ENCODE results near the gene ZPBP2. TPM values are rescaled to one million over a fixed set of nuclear protein-coding genes. Genes with fewer than 3 reads are reported as not detected.

ZPBP2 gene
- total RNA-seq, 1 experiment from 2014 or later = not detected

GRCh38 chr17:39834017-39834416, 34.0 kb upstream of the ZPBP2 start:
- Histone ChIP-seq H3K4me3 (replicated peaks in 1 of 2; ENCODE audit: low read depth in 1 of 2, low read length in 2 of 2) (no peak overlapping the region), H3K27ac (ENCODE audit: low read depth, low read length) (no peak overlapping the region), H3K36me3 (ENCODE audit: control insufficient read depth in 1 of 2, insufficient read depth in 2 of 2, low read length in 2 of 2) (no peaks in the 10 kb centered on the region), H3K4me1 (ENCODE audit: control insufficient read depth in 1 of 2, insufficient read depth in 2 of 2, low read length in 2 of 2) (no peaks in the 10 kb centered on the region), H3K79me2 (ENCODE audit: insufficient read depth, low read length) (no peaks in the 10 kb centered on the region), H3K9me3 (ENCODE audit: control insufficient read depth in 1 of 2, insufficient read depth in 1 of 2, low read depth in 1 of 2, low read length in 2 of 2) (0 out of 4 replicates have a peak, but pooled peaks cover 0 to 4% of the 10 kb centered on the region in 2 experiments), H3K4me2 (ENCODE audit: low read length) (no peak overlapping the region), H3K9ac (ENCODE audit: low read length) (no peak overlapping the region), H4K20me1 (ENCODE audit: insufficient read depth) (no peaks in the 10 kb centered on the region), H3K9me2 (ENCODE audit: insufficient read depth) (no peaks in the 10 kb centered on the region), H3K27me3 (ENCODE audit: insufficient read depth, low read length) (no peaks in the 10 kb centered on the region), H2AFZ (ENCODE audit: low read depth, low read length, poor library complexity, severe bottlenecking) (no peak overlapping the region)
- RAD21 ChIA-PET (ENCODE audit: low non-redundant PET in 1 of 2, low total read pairs in 2 of 2, uncharacterized antibody in 2 of 2, unreplicated experiment in 2 of 2) = no interaction called here
- BruUV-seq (replicated peaks) = no TSS peak
- DNase-seq (ENCODE audit: low read depth, low spot score) = no peak
- POLR2A ChIA-PET = no interaction called here
- no peak for ATAC-seq
- intact Hi-C loops (cut with micrococcal nuclease) = no loop called here
- CTCF ChIA-PET = no interaction called here
- TF ChIP-seq EZH2phosphoT487 (IDR thresholded peaks at IDR 0.05; ENCODE audit: borderline replicate concordance) = no peak
- TF ChIP-seq EGR1 (IDR thresholded peaks at IDR 0.05; ENCODE audit: low read depth) = no peak
- TF ChIP-seq CTCF (IDR thresholded peaks at IDR 0.05 in 2 of 3, conservative IDR thresholded peaks at IDR 0.05 in 1 of 3; ENCODE audit: borderline replicate concordance in 1 of 3, insufficient read depth in 1 of 3, low read depth in 2 of 3, low read length in 2 of 3) = no peak
- TF ChIP-seq SP1 (IDR thresholded peaks at IDR 0.05; ENCODE audit: low read depth) = no peak
- TF ChIP-seq JUND (IDR thresholded peaks at IDR 0.05) = no peak
- no peak for TF ChIP-seq ELF1 (IDR thresholded peaks at IDR 0.05; ENCODE audit: borderline replicate concordance, low read depth)
- no peak for TF ChIP-seq POLR2A (IDR thresholded peaks at IDR 0.05; ENCODE audit: borderline replicate concordance, extremely low read depth, insufficient read depth, insufficient read length)
- TF ChIP-seq CEBPB (IDR thresholded peaks at IDR 0.05; ENCODE audit: low read depth) = no peak
- no peak for TF ChIP-seq YY1 (IDR thresholded peaks at IDR 0.05; ENCODE audit: extremely low read depth, insufficient replicate concordance, low read depth, low read length)
- TF ChIP-seq SRF (IDR thresholded peaks at IDR 0.05; ENCODE audit: low read depth) = no peak
- TF ChIP-seq ATF3 (IDR thresholded peaks at IDR 0.05) = no peak
- no peak for TF ChIP-seq CBX3 (IDR thresholded peaks at IDR 0.05; ENCODE audit: low read depth)
- TF ChIP-seq EZH2 (IDR thresholded peaks at IDR 0.05) = no peak
- no peak for TF ChIP-seq POLR2AphosphoS5 (IDR thresholded peaks at IDR 0.05; ENCODE audit: low read depth, low read length)
- no peak for TF ChIP-seq ZBTB33 (IDR thresholded peaks at IDR 0.05; ENCODE audit: extremely low read depth, insufficient replicate concordance, low read length)
- TF ChIP-seq FOSL1 (IDR thresholded peaks at IDR 0.05; ENCODE audit: low read depth) = no peak
- no peak for TF ChIP-seq RAD21 (IDR thresholded peaks at IDR 0.05; ENCODE audit: low read depth)

Data from HCT116 (cell line).